Measurements from ENCODE around the gene EPHB2.

EPHB2 gene

GRCh38 chr1:22893292-22893691 lies 182.7 kb downstream of the EPHB2 start:
- no peak for DNase-seq

- no peak for DNase-seq
Observed at GRCh38 chr1:22895357-22895756, 184.7 kb downstream of the EPHB2 start.

- DNase-seq: no peak
Observed at GRCh38 chr1:22896184-22896583, 185.5 kb downstream of the EPHB2 start.

- no peak for DNase-seq
Observed at GRCh38 chr1:22900451-22900850, 189.8 kb downstream of the EPHB2 start.

GRCh38 chr1:22903113-22903512 lies 192.5 kb downstream of the EPHB2 start:
- no peak for DNase-seq

- no peak for DNase-seq
Observed at GRCh38 chr1:22906968-22907367, 196.3 kb downstream of the EPHB2 start.

GRCh38 chr1:22907528-22907927 lies 196.9 kb downstream of the EPHB2 start:
- DNase-seq: no peak

- no peak for DNase-seq
Observed at GRCh38 chr1:22908880-22909426, 198.3 kb downstream of the EPHB2 start.

- no peak for DNase-seq
Observed at GRCh38 chr1:22910286-22910685, 199.6 kb downstream of the EPHB2 start.

- DNase-seq: no peak
Observed at GRCh38 chr1:22910986-22911651, 200.5 kb downstream of the EPHB2 start.

GRCh38 chr1:22912311-22912710 lies 201.7 kb downstream of the EPHB2 start:
- DNase-seq: no peak

- no peak for DNase-seq
Observed at GRCh38 chr1:22913421-22914141, 202.9 kb downstream of the EPHB2 start.

GRCh38 chr1:22914156-22914555 lies 203.5 kb downstream of the EPHB2 start:
- no peak for DNase-seq

- no peak for DNase-seq
Observed at GRCh38 chr1:22914633-22915217, 204.1 kb downstream of the EPHB2 start.

- DNase-seq: no peak
Observed at GRCh38 chr1:22915231-22915630, 204.6 kb downstream of the EPHB2 start.

- DNase-seq: no peak
Observed at GRCh38 chr1:22915816-22916470, 205.3 kb downstream of the EPHB2 start.

GRCh38 chr1:22916471-22916820 lies 205.8 kb downstream of the EPHB2 start:
- no peak for DNase-seq

GRCh38 chr1:22917989-22918388 lies 207.3 kb downstream of the EPHB2 start:
- DNase-seq: no peak

- DNase-seq: no peak
Observed at GRCh38 chr1:22918644-22919043, 208.0 kb downstream of the EPHB2 start.

GRCh38 chr1:22919341-22920025 lies 208.8 kb downstream of the EPHB2 start:
- no peak for DNase-seq

- no peak for DNase-seq
Observed at GRCh38 chr1:22920026-22920733, 209.5 kb downstream of the EPHB2 start.

GRCh38 chr1:22920734-22921451 lies 210.3 kb downstream of the EPHB2 start:
- DNase-seq: no peak
